NCI-H128 (cell line): ENCODE results near the gene TTLL5.

ENCODE experiments used
- DNase-seq: peaks from one replicate; lab custom pipeline; 2025; ENCODE audit not compliant: unreplicated experiment; lab: John Stamatoyannopoulos, UW

TTLL5 gene

GRCh38 chr14:75700295-75700694, 39.2 kb downstream of the TTLL5 start:
- no peak for DNase-seq

GRCh38 chr14:75702122-75702521, 41.1 kb downstream of the TTLL5 start:
- DNase-seq: no peak

GRCh38 chr14:75702616-75703261, 41.7 kb downstream of the TTLL5 start:
- DNase-seq: no peak

GRCh38 chr14:75703467-75703866, 42.4 kb downstream of the TTLL5 start:
- no peak for DNase-seq

DNA sequence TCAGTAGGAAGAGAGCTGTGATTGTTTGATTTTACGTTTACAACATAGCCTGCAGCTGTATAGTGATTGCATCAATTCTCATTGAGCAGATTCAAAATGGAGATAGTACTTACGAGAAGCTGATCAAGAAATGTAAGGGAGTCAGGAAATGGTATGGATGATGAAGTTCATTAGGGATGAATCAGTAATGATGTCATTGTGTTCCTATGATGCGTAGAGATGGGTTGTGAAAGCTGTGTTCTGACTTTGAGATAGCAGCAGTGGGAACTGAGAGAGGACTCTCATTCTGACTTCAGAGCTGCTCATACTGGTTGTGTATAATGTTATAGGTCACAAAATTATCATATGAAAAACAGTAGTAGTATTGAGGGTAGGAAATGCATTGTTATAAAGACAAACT, 44.0 kb downstream of the TTLL5 start:
- no peak for DNase-seq

DNA sequence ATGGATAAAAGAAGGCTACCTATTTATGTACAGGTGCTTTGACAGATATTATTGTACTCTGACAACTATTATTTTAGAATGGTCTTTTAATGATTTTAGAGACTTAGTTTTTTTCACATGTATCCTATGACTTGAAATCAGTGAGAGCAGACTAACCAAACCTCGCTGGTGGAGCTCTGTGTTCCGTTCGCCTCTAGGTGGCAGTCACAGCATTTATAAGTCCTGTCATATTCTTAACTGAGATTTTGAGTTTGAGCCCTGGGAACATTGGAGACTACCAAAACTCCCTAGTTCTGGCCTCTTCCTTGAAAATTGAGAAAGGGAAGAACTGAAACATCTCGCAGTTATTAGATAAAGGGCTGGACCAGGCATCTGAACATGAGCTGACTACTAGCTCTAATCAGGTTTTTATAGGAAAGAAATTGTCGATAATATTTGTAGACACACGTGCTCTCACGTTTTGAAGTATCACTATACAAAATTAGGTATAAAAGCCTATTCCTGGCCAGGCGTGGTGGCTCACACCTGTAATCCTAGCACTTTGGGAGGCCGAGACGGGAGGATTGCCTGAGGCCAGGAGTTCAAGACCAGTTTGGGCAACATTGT, 48.3 kb downstream of the TTLL5 start:
- DNase-seq: peak; percentile 6

DNA sequence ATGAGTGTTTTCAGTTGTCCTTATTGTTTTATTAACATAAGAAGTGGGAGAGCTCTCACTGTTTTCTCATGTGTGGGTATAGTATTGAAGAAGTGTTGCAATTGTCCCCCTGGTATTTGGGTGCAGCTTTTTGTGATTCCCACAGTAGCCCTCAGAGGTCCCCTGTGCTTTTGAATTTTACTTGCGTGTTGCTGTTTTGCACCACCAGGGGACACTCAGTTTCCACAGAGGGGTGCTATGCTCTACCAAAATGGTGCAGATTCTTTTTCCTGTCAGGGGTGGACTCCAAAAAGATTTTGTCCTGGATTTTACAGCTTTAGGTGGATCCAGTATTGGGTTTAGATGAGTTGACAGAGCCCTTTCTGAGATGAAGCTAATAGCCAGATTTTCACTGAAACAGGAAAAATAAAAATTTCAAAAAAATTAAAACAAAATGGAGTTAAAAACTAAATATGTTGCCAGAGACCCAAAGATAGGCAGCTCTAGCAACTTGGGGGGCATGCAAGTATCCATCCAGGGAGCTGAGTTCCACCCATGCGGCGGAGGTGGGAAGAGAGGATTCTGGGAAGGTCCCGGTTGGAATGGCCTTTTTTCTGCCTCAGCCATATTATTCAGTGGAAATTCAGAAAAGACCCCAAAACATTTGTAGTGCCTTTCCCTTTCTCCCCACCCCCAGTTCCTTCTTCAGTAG, 50.2 kb downstream of the TTLL5 start:
- no peak for DNase-seq

- DNase-seq: no peak
Observed at GRCh38 chr14:75711796-75712211, 50.8 kb downstream of the TTLL5 start.

- DNase-seq: no peak
Observed at GRCh38 chr14:75714991-75715390, 53.9 kb downstream of the TTLL5 start.

DNA sequence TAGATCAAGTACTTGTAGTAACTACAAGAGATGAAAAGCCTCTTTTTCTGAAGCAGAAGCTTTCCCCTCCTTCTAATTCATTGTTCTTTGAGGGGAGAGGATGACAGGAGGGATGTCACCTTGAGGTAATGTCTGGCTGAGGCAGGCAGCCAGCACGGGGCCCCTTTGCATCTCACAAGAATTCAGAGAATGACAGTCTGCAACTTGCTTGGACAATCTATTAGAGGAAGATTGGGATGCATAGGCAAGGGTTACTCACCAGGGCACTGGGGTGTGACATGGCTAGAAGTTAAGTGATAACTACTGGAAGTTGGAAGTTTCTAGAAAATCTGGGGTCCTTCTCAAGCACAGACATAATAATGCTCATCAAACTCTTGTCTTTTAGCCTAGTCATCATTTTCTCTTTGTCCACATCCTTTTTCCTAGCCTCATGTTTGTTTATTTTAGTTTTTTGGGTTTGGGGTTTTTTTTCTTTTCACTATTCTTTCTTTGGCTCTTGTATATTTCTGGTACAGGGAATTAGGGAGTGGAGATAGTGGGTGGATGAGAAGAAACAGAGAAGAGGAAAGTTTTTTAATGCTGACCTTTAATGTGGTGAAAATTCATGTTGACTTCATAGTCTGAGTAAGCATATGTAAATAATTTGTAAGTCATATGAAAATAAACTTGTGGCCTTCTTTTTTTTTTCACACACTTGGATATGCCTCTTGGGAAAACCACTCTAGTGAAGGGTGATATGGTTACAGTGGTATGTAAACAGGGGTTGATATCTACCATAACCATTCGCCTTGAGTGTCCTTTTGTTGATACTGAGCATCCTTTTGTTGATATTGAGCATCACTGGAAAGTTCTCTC, 55.1 kb downstream of the TTLL5 start:
- no peak for DNase-seq

DNA sequence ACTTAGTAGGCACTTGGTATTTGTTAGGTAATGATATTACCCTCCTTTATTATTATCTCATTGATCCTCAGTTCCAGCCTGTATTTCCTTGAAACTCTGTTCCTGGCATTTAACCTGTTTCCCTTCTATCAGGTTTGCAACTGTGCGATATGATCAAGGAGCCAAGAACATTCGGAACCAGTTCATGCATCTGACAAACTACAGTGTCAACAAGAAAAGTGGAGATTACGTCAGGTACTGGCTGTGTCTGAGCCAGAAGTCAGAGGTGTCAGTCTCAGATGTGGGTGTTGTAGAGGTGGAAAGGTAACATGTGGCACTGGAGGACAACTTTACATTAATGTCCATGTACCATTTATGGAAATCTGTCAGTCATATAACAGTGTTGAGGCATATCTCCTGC, 56.7 kb downstream of the TTLL5 start:
- DNase-seq: no peak

DNA sequence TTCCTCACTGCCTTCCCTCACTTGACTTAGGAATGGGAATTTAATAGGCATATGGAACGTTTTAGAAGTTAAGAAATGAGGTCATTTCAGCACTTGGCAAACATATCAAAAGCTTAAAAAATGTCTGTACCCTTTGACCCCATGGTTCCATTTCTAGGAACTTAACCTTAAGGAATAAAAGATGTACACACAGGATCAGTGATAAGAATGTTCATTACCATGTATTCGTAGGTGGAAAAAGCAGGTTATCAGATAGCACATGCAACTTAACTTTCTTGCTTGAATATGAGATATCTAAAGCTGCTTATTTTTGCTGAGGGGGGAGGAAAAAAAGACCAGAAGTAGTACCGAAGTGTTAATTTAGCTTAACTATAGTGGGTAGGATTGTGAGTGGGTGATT, 57.2 kb downstream of the TTLL5 start:
- no peak for DNase-seq

DNA sequence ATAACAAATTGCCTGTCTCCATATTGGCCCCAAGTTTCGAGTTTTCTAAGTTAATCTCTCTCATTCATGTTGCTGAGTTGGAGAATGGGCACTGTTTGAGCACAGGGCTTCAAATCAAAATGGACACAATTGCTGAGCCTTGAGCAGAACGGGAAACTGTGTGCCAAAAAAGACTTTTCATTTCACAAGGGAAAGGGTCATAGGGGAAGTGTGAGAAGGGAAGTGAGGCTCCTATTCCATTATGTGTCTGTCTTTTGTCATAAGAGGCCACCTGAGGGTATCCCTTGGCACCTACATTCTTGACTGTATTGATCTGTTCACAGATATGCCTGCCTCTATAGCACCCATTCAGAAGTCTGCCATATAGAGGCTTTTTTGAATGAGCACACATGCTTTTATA, 59.1 kb downstream of the TTLL5 start:
- DNase-seq: no peak

GRCh38 chr14:75720842-75721498, 59.9 kb downstream of the TTLL5 start:
- DNase-seq: no peak

GRCh38 chr14:75723716-75724115, 62.7 kb downstream of the TTLL5 start:
- DNase-seq: no peak

DNA sequence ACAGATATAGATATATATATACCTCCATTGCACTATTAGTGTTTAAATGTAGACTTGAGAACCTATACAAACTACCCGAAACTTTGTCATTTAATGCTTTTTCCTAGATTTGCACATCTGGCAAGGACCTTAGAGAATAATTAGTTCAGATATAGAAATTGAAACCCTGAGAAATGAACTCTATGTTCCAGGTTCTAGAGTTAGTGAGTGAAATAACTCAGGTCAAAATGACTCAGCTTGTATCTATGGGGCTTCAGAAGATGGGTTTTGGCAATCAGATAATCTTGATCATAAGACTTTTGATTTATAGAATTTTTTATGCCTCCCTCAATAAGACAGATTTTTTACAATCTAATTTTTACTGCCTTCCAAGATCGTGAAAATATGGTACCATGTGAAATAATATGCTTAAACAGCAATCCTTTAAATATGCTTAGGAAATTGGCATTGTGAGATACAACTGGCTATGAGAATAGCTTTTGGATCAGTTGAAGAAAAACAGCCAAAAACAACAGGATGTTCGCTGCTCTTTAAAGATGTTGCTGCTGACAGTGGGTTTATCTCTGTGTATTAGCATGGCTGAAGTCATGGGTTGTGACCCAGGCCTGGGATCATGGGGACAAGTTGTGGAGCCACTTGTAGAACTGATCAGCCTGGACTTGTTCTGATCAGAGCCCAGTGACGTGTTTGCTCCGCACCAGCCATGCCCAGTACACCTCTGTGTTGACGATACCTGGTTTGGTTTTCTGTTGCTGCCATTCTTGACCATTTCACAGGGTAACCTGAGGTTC, 63.6 kb downstream of the TTLL5 start:
- DNase-seq: no peak

GRCh38 chr14:75725481-75725880, 64.4 kb downstream of the TTLL5 start:
- no peak for DNase-seq

DNA sequence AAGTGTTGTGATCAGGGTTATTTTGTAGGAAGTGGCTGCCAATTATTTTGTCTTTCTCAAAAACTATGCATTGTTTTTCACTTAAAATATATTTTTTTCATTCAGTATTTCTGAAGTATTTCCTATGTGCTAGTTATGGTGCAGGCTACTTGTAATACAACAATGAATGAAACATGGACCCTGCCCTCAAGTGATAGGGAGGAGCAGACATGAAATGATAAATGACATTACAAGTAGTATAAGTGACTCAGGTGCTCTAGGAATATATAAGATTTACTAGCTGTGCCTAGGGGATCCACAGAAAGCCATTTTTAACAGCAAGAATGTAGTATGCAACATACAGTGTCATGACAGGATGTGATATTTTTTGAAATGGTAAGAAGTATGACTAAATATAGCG, 65.3 kb downstream of the TTLL5 start:
- no peak for DNase-seq

DNA sequence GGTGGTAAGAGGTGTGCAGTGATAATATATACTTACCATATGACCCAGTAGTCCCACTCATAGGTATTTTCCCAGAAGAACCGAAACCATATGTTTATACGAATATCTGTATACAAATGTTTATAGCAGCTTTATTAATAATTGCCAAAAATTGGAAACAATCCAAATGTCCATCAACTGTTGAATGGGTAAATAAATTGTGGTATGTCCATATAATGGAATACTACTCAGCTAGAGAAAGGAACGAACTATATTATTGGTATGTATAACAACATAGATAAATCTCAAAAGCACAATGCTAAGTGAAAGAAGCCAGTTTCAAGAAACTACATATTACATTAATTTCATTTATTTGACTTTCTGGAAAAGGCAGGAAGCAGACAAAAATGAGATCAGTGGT, 66.1 kb downstream of the TTLL5 start:
- DNase-seq: no peak

DNA sequence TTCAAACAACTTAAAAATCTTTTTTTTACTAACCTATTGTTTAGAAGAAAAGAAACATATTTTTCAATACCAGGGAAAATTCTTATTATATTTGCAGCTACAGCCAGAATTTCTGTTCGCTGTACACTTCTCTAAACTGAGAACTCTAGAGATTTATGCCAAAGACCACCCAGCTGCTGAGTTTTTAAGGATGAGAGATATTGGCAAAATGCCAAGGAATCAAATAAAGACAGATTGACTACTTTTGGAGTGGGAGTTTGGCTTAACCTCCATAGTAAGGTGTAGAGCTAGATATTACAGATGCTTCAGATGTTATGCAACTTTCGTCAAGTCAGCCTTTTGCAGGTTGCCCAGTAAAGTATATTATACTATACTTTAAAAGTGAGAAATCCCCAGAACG, 71.8 kb downstream of the TTLL5 start:
- DNase-seq: no peak
